GM23248 (cell line): ENCODE data around the gene GRAP. TPM values are rescaled to one million over a fixed set of nuclear protein-coding genes. Genes with fewer than 3 reads are reported as not detected.
A peak's percentile ranks its signal among the peaks of the same experiment; 100 is the strongest.

Experiments
- DNase-seq: peaks from one replicate; pipeline ENCODE4 v3.0.0-alpha.2; 2015
- H2AFZ ChIP-seq: fragments of 200-600 bp; sonication (generic); 2 replicates; pipeline ENCODE4 v1.6.1; 2016; ENCODE audit warnings: antibody characterized with exemption
- H3F3A ChIP-seq: fragments of 200-600 bp; sonication (generic); 2 replicates; pipeline ENCODE4 v1.6.1; 2016; ENCODE audit warnings: mild to moderate bottlenecking, antibody characterized with exemption, mixed run types; ENCODE audit not compliant: insufficient read depth
- H3K27ac ChIP-seq: fragments of 200-600 bp; sonication (generic); 2 replicates; pipeline ENCODE4 v1.5.1; 2016; ENCODE audit warnings: mild to moderate bottlenecking
- H3K27me3 ChIP-seq: fragments of 200-600 bp; sonication (generic); replicated peaks from 2 replicates; pipeline ENCODE4 v1.6.1; 2016; ENCODE audit warnings: mild to moderate bottlenecking; ENCODE audit not compliant: insufficient read depth
- H3K36me3 ChIP-seq: fragments of 200-600 bp; sonication (generic); 2 replicates; pipeline ENCODE4 v1.6.1; 2016; ENCODE audit warnings: low read depth, mild to moderate bottlenecking
- H3K4me1 ChIP-seq: fragments of 200-600 bp; sonication (generic); 2 replicates; pipeline ENCODE4 v1.6.1; 2016; ENCODE audit warnings: mild to moderate bottlenecking; ENCODE audit not compliant: insufficient read depth
- H3K4me2 ChIP-seq: fragments of 200-600 bp; sonication (generic); one replicate; pipeline ENCODE4 v1.6.1; 2016; ENCODE audit warnings: mild to moderate bottlenecking; ENCODE audit not compliant: unreplicated experiment
- H3K4me3 ChIP-seq: fragments of 200-600 bp; sonication (generic); 2 replicates; pipeline ENCODE4 v1.5.1; 2016; ENCODE audit warnings: mild to moderate bottlenecking
- H3K79me2 ChIP-seq: fragments of 200-600 bp; sonication (generic); 2 replicates; pipeline ENCODE4 v1.6.1; 2016; ENCODE audit warnings: mild to moderate bottlenecking; ENCODE audit not compliant: insufficient read depth
- H3K9ac ChIP-seq: fragments of 200-600 bp; sonication (generic); 2 replicates; pipeline ENCODE4 v1.6.1; 2016; ENCODE audit warnings: mild to moderate bottlenecking
- H3K9me2 ChIP-seq: fragments of 200-600 bp; sonication (generic); 2 replicates; pipeline ENCODE4 v1.6.1; 2016; ENCODE audit warnings: mixed run types, mild to moderate bottlenecking, moderate library complexity; ENCODE audit not compliant: insufficient read depth
- H3K9me3 ChIP-seq: fragments of 200-600 bp; sonication (generic); one replicate; pipeline ENCODE4 v1.6.1; 2017; ENCODE audit warnings: low read depth
- H4K20me1 ChIP-seq: fragments of 200-600 bp; sonication (generic); 2 replicates; pipeline ENCODE4 v1.6.0; 2016; ENCODE audit not compliant: insufficient read depth
- EZH2 ChIP-seq: fragments of 200-600 bp; sonication (generic); IDR thresholded peaks from 2 replicates; pipeline ENCODE4 v1.6.1; 2018; ENCODE audit warnings: antibody characterized with exemption, mild to moderate bottlenecking; ENCODE audit not compliant: insufficient read depth, poor library complexity, severe bottlenecking
- EZH2phosphoT487 ChIP-seq: fragments of 200-600 bp; sonication (generic); IDR thresholded peaks from 2 replicates; pipeline ENCODE4 v1.6.1; 2018; ENCODE audit warnings: antibody characterized with exemption, moderate library complexity, mild to moderate bottlenecking, low read depth; ENCODE audit not compliant: insufficient read depth
- WGBS, 2 experiments: methylation state at CpG; one replicate each; pipeline ENCODE4 v1.1.6; 2015 to 2017; ENCODE audit warnings: low lambda C conversion rate in 2 of 2, low coverage in 1 of 2; ENCODE audit errors: missing lambda C conversion rate in 2 of 2; 5-methylcytosine and 5-hydroxymethylcytosine counted together
- in situ Hi-C: fragments of 300-500 bp; cut with MboI; formaldehyde crosslinking; loops from 2 replicates; pipeline ENCODE4 v1.15.0; 2020
- polyA plus RNA-seq: library from polyadenylated mRNA; unstranded; fragments of >200 nt; fragmentation: Nextera tagmentation; extraction: Ambion mirVana; gene quantifications from 2 replicates; pipeline ENCODE4 v1.2.1, GENCODE V29; 2016
- total RNA-seq: library from RNA; depleted of rRNA; stranded (reverse); fragments of >200 nt; shearing (Covaris generic); gene quantifications from 2 replicates; pipeline ENCODE4 v1.2.3, GENCODE V29; 2014

The GRAP gene
- total and polyA plus RNA-seq, 2 experiments from 2014 or later, result not detected

GRCh38 chr17:19005137-19005773 is 41.5 kb downstream of the GRAP start:
- DNase-seq, result no peak
- H3K27me3 ChIP-seq, result no peaks in the 10 kb centered on the region
- H3F3A ChIP-seq, result peaks cover 28% of the 10 kb centered on the region
- peak overlapping the region; percentile 74 for H3K4me2 ChIP-seq
- H3K9me3 ChIP-seq, result no peaks in the 10 kb centered on the region
- H3K79me2 ChIP-seq, result peaks cover 37% of the 10 kb centered on the region
- peak overlapping the region; percentile 71 for H2AFZ ChIP-seq
- peak overlapping the region; percentile 74 for H3K27ac ChIP-seq
- H3K4me3 ChIP-seq, result peak overlapping the region; percentile 79
- no peaks in the 10 kb centered on the region for H3K36me3 ChIP-seq
- in situ Hi-C loops, result no loop called here
- no peak for TF ChIP-seq EZH2phosphoT487
- WGBS, 2 experiments, result 94 to 98% methylated on average over 9 to 13 of the region's 13 CpGs
- no peaks in the 10 kb centered on the region for H4K20me1 ChIP-seq
- H3K9me2 ChIP-seq, result no peaks in the 10 kb centered on the region
- H3K9ac ChIP-seq, result peak overlapping the region; percentile 92
- peaks cover 24% of the 10 kb centered on the region for H3K4me1 ChIP-seq

GRCh38 chr17:19004421-19005136 is 42.2 kb downstream of the GRAP start, which contains the start of gene FAM83G:
TSS of gene FAM83G (minus strand) at chr17:19004764. CDS start at chr17:19004041, 723 bp downstream.
- H3K79me2 ChIP-seq, result peaks cover 44% of the 10 kb centered on the region
- no peaks in the 10 kb centered on the region for H3K36me3 ChIP-seq
- 11 to 13% methylated on average over 35 of the region's 67 CpGs for WGBS, 2 experiments
- H3K9ac ChIP-seq, result peak within 1 kb of the TSS; percentile 92
- H4K20me1 ChIP-seq, result no peaks in the 10 kb centered on the region
- H3K27ac ChIP-seq, result peak within 1 kb of the TSS; percentile 74
- no peaks in the 10 kb centered on the region for H3K9me2 ChIP-seq
- peaks cover 24% of the 10 kb centered on the region for H3K4me1 ChIP-seq
- no peak for TF ChIP-seq EZH2phosphoT487
- H3K4me2 ChIP-seq, result peak within 1 kb of the TSS; percentile 92
- H3K27me3 ChIP-seq, result no peaks in the 10 kb centered on the region
- peak within 1 kb of the TSS; percentile 71 for H2AFZ ChIP-seq
- H3F3A ChIP-seq, result peaks cover 28% of the 10 kb centered on the region
- peak within 1 kb of the TSS; percentile 79 for H3K4me3 ChIP-seq
- DNase-seq, result peak; percentile 92
- no peaks in the 10 kb centered on the region for H3K9me3 ChIP-seq
- in situ Hi-C loops, result no loop called here

GRCh38 chr17:19003543-19004420 is 43.0 kb downstream of the GRAP start:
- peak; percentile 82 for DNase-seq
- Histone ChIP-seq H3K27ac (peak overlapping the region; percentile 74), H3K4me1 (peaks cover 24% of the 10 kb centered on the region), H3K9ac (peak overlapping the region; percentile 92), H3K36me3 (no peaks in the 10 kb centered on the region), H3K79me2 (peaks cover 52% of the 10 kb centered on the region), H2AFZ (peak overlapping the region; percentile 55), H3K4me2 (peak overlapping the region; percentile 92), H3K9me3 (no peaks in the 10 kb centered on the region), H3K4me3 (peak overlapping the region; percentile 79), H3F3A (peaks cover 28% of the 10 kb centered on the region), H3K27me3 (no peaks in the 10 kb centered on the region), H4K20me1 (no peaks in the 10 kb centered on the region), H3K9me2 (no peaks in the 10 kb centered on the region)
- TF ChIP-seq EZH2, result no peak
- in situ Hi-C loops, result no loop called here
- WGBS, 2 experiments, result 30 to 36% methylated on average over 57 to 73 of the region's 73 CpGs

- DNase-seq, result peak; percentile 62
- Histone ChIP-seq H3F3A (peaks cover 28% of the 10 kb centered on the region), H3K79me2 (peaks cover 60% of the 10 kb centered on the region), H3K4me3 (peak overlapping the region; percentile 79), H2AFZ (no peak overlapping the region), H3K27me3 (no peaks in the 10 kb centered on the region), H3K9me3 (no peaks in the 10 kb centered on the region), H3K9ac (peak overlapping the region; percentile 92), H3K36me3 (no peaks in the 10 kb centered on the region), H3K4me1 (peaks cover 24% of the 10 kb centered on the region), H3K4me2 (peak overlapping the region; percentile 92), H3K9me2 (no peaks in the 10 kb centered on the region), H3K27ac (peak overlapping the region; percentile 74), H4K20me1 (no peaks in the 10 kb centered on the region)
- 65 to 74% methylated on average over 11 of the region's 11 CpGs for WGBS, 2 experiments
- in situ Hi-C loops, result no loop called here
- TF ChIP-seq EZH2 (no peak), EZH2phosphoT487 (no peak)
These were observed 43.8 kb downstream of the GRAP start for GRCh38 chr17:19002805-19003542.
